Small intestine (tissue), 7 donors: ENCODE measurements around the gene UGT3A2. TPM values are rescaled to one million over a fixed set of nuclear protein-coding genes. Genes with fewer than 3 reads are reported as not detected.
"Not testable (repeated sequence)": the region's sequence is repeated elsewhere in the genome, so short reads cannot be mapped to it uniquely, and the experiment has no call there.

Experiments used
- DNase-seq, 2 donors: peaks; one replicate each; pipeline versions ENCODE4 v3.0.0 to v3.0.0-alpha.2; 2013
- FAIRE-seq: peaks from 2 replicates; lab custom pipeline; 2012; peaks lifted over from hg19 to GRCh38; lab: Jason Lieb, UNC
- H3K27ac ChIP-seq, 3 donors: one replicate each; pipeline ENCODE4 v1.5.1; 2013; ENCODE audit warnings: low read length in 2 of 3, mild to moderate bottlenecking in 2 of 3, control low read depth in 1 of 3, inconsistent platforms in 1 of 3, low read depth in 1 of 3, moderate library complexity in 1 of 3
- H3K27me3 ChIP-seq, 3 donors: one replicate each; pipeline ENCODE4 v1.6.1; 2013; ENCODE audit warnings: low read length in 3 of 3, inconsistent platforms in 1 of 3; ENCODE audit not compliant: control insufficient read depth in 3 of 3, insufficient read depth in 3 of 3
- H3K36me3 ChIP-seq, 3 donors: one replicate each; pipeline ENCODE4 v1.6.1; 2013; ENCODE audit warnings: low read length in 3 of 3, inconsistent platforms in 1 of 3, low read depth in 1 of 3, mild to moderate bottlenecking in 1 of 3, moderate library complexity in 1 of 3; ENCODE audit not compliant: control insufficient read depth in 3 of 3, insufficient read depth in 2 of 3
- H3K4me1 ChIP-seq, 3 donors: one replicate each; pipeline ENCODE4 v1.6.1; 2013; ENCODE audit warnings: low read length in 2 of 3, inconsistent platforms in 1 of 3, low read depth in 1 of 3, mild to moderate bottlenecking in 1 of 3, moderate library complexity in 1 of 3; ENCODE audit not compliant: control insufficient read depth in 3 of 3, insufficient read depth in 2 of 3
- H3K4me3 ChIP-seq, 3 donors: one replicate each; pipeline ENCODE4 v1.5.1; 2013; ENCODE audit warnings: low read length in 3 of 3, control low read depth in 1 of 3, inconsistent platforms in 1 of 3, low read depth in 1 of 3, mild to moderate bottlenecking in 1 of 3, moderate library complexity in 1 of 3
- H3K9me3 ChIP-seq, 2 donors: one replicate each; pipeline ENCODE4 v1.6.1; 2013; ENCODE audit warnings: low read depth in 1 of 2, low read length in 1 of 2; ENCODE audit not compliant: control insufficient read depth in 2 of 2, insufficient read depth in 1 of 2
- WGBS, 3 donors: extraction: QIAGEN DNeasy Blood & Tissue Kit; methylation state at CpG; one replicate each; pipeline ENCODE4 v1.1.7; 2013; 5-methylcytosine and 5-hydroxymethylcytosine counted together
- polyA plus RNA-seq, 4 donors: library from polyadenylated mRNA; stranded (reverse) in 3 of 4; unstranded in 1 of 4; fragments of 200-250 nt in 3 of 4; fragments of 120-200 nt in 1 of 4; gene quantifications; one replicate each; pipeline versions ENCODE4 v1.2.1 to v1.2.3, GENCODE V29; 2013
- donor health status: healthy with polysubstance abuse.
- donor health status: control.
- donor health status: control.
- donor health status: Bipolar disorder and iron deficiency.
- donor health status: healthy.

UGT3A2 gene
- polyA plus RNA-seq, 4 donors = 0.42 to 6.9 TPM; not detected in 2

GRCh38 chr5:36041537-36041845 is 25.2 kb downstream of the UGT3A2 start:
- peaks cover 0 to 7% of the 10 kb centered on the region in 2 donors for H3K9me3 ChIP-seq
- no peak overlapping the region for H3K4me3 ChIP-seq
- no peaks in the 10 kb centered on the region for H3K27me3 ChIP-seq
- no peak overlapping the region for H3K27ac ChIP-seq
- H3K4me1 ChIP-seq = peaks cover 0 to 17% (median 0%) of the 10 kb centered on the region in 3 donors
- no peaks in the 10 kb centered on the region for H3K36me3 ChIP-seq
- DNase-seq (peak in 1 of 2 donors; percentile 16), FAIRE-seq (no peak)

GRCh38 chr5:36040651-36041536 is 25.8 kb downstream of the UGT3A2 start:
- Histone ChIP-seq H3K36me3 (no peaks in the 10 kb centered on the region), H3K4me3 (no peak overlapping the region), H3K27me3 (no peaks in the 10 kb centered on the region), H3K27ac (no peak overlapping the region), H3K9me3 (peaks cover 0 to 7% of the 10 kb centered on the region in 2 donors), H3K4me1 (peaks cover 0 to 23% (median 0%) of the 10 kb centered on the region in 3 donors)
- no peak for FAIRE-seq
- WGBS, 3 donors = 62 to 69% (median 64%) methylated on average over 3 of the region's 3 CpGs
- peak in 1 of 2 donors; percentile 36 for DNase-seq

- Histone ChIP-seq H3K9me3 (peaks cover 0 to 7% of the 10 kb centered on the region in 2 donors), H3K4me3 (no peak overlapping the region), H3K27ac (no peak overlapping the region), H3K27me3 (no peaks in the 10 kb centered on the region), H3K4me1 (peaks cover 0 to 38% (median 0%) of the 10 kb centered on the region in 3 donors), H3K36me3 (no peaks in the 10 kb centered on the region)
- no peak for DNase-seq
- FAIRE-seq = no peak
- WGBS, 3 donors = 92 to 96% (median 94%) methylated on average over 13 of the region's 13 CpGs
Measured at GRCh38 chr5:36035696-36036095, 31.0 kb downstream of the UGT3A2 start.

GRCh38 chr5:36034536-36035134 is 32.0 kb downstream of the UGT3A2 start:
- not testable (repeated sequence) for H3K36me3 ChIP-seq, H3K27me3 ChIP-seq, H3K4me3 ChIP-seq, H3K27ac ChIP-seq, H3K9me3 ChIP-seq, FAIRE-seq, DNase-seq
- peaks cover 0 to 34% (median 0%) of the 10 kb centered on the region in 3 donors for H3K4me1 ChIP-seq
- 25 to 59% (median 35%) methylated on average over 3 of the region's 3 CpGs for WGBS, 3 donors

GRCh38 chr5:36033486-36033885 is 33.2 kb downstream of the UGT3A2 start:
- Histone ChIP-seq H3K4me1 (peaks cover 0 to 34% (median 0%) of the 10 kb centered on the region in 3 donors), H3K36me3 (no peaks in the 10 kb centered on the region), H3K9me3 (peaks cover 0 to 7% of the 10 kb centered on the region in 2 donors), H3K27ac (no peak overlapping the region), H3K27me3 (no peaks in the 10 kb centered on the region), H3K4me3 (no peak overlapping the region)
- peak in 1 of 2 donors; percentile 9 for DNase-seq
- no peak for FAIRE-seq
- WGBS, 3 donors = 61 to 78% (median 75%) methylated on average over 1 of the region's 1 CpG

- peaks cover 0 to 34% (median 0%) of the 10 kb centered on the region in 3 donors for H3K4me1 ChIP-seq
- no peaks in the 10 kb centered on the region for H3K27me3 ChIP-seq
- H3K9me3 ChIP-seq = peaks cover 0 to 7% of the 10 kb centered on the region in 2 donors
- no peak overlapping the region for H3K27ac ChIP-seq
- DNase-seq = no peak
- no peaks in the 10 kb centered on the region for H3K36me3 ChIP-seq
- no peak for FAIRE-seq
- no peak overlapping the region for H3K4me3 ChIP-seq
Measured at GRCh38 chr5:36033047-36033446, 33.6 kb downstream of the UGT3A2 start.

GRCh38 chr5:36031223-36031622 is 35.5 kb downstream of the UGT3A2 start:
- Histone ChIP-seq H3K9me3 (no peaks in the 10 kb centered on the region), H3K27me3 (no peaks in the 10 kb centered on the region), H3K27ac (no peak overlapping the region), H3K4me3 (no peak overlapping the region), H3K4me1 (peaks cover 0 to 26% (median 0%) of the 10 kb centered on the region in 3 donors), H3K36me3 (no peaks in the 10 kb centered on the region)
- DNase-seq (no peak), FAIRE-seq (no peak)
- WGBS, 3 donors = 81 to 98% (median 82%) methylated on average over 6 of the region's 6 CpGs

- 91 to 100% (median 93%) methylated on average over 1 of the region's 1 CpG for WGBS, 3 donors
- DNase-seq (no peak), FAIRE-seq (no peak)
- H3K4me1 ChIP-seq = peaks cover 0 to 15% (median 0%) of the 10 kb centered on the region in 3 donors
- H3K36me3 ChIP-seq = no peaks in the 10 kb centered on the region
- no peak overlapping the region for H3K4me3 ChIP-seq
- H3K27ac ChIP-seq = no peak overlapping the region
- no peaks in the 10 kb centered on the region for H3K27me3 ChIP-seq
- no peaks in the 10 kb centered on the region for H3K9me3 ChIP-seq
Measured at GRCh38 chr5:36029914-36030313, 36.8 kb downstream of the UGT3A2 start.
